GM18519 (cell line): Measurements from ENCODE around the gene STX2.
A peak's percentile ranks its signal among the peaks of the same experiment; 100 is the strongest.
"Not testable (repeated sequence)": the region's sequence is repeated elsewhere in the genome, so short reads cannot be mapped to it uniquely, and the experiment has no call there.

Experiments
- ATAC-seq: cut with Tn5 transposase; IDR thresholded peaks from one replicate; pipeline ENCODE4 v1.9.1; 2021; ENCODE audit warnings: mild to moderate bottlenecking, moderate library complexity; ENCODE audit not compliant: unreplicated experiment, low FRiP score

STX2 gene

DNA sequence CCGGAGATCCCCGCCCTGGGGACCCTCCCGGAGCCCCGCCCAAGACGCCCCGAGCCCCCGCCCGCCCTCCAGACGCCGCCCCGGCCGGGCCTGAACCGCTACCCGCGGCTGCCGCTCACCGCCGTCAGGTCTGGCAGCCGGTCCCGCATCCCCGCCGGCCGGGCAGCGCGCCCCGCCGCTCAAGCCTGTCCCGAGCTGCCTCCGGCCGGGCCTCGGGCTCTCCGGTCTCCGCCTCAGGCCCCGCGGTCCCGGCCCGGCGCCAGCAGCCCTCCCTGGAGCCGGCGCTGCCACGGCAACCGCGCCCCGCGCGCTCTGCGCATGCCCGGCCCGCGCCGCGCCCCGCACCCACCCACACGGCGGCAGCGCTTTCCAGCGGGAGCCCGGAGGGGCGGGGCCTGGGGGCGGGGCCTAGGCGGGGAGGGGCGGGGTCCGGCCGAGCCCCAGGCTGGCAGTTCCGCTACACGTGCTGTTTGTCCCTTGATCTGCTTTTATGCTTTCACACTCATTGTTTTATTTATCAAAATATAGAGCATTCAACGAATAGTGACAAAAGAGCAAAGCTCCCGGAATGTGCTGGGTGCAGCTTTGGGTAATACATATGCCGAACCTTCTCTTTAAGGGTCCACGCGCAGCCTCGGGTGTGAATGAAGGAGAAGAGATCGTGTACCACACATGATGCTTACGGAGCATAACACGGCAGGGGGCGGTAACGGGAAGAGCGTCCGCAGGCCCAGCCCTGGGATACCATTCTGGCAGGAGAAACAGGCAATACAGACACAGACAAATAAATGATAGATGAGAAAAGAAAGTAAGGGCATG is at the start of gene STX2:
TSS of gene STX2 (minus strand) at position 300 of the 819 bp plus-strand sequence. CDS start at position 149, 151 bp downstream.
- ATAC-seq = peak; percentile 81

GRCh38 chr12:130887190-130887589 is 48.1 kb upstream of the STX2 start:
- ATAC-seq = not testable (repeated sequence)

GRCh38 chr12:130881548-130881947 is 42.5 kb upstream of the STX2 start:
- ATAC-seq = no peak

- no peak for ATAC-seq
Observed at GRCh38 chr12:130881046-130881445, 42.0 kb upstream of the STX2 start.

DNA sequence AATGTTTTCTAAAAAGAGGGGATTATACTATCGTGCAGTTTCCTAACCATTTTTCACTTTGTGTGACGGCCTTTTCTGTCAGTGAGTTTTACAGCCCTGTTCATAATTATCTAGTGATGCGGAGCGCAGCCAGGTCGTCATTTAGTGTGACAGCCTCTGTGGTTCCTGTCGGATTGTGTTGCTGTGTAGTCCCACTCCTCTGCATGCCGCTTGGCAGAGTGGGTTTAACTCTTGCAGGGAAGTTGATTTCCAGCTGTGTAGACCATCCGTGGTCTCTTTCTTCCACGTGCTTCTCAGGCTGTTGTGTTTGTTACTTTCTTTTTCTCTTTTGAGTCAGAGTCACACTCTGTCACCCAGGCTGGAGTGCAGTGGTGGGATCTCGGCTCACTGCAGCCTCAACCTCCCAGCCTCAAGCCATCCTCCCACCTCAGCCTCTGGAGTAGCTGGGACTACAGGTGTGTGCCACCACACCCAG is 41.4 kb upstream of the STX2 start:
- ATAC-seq = peak; percentile 38

DNA sequence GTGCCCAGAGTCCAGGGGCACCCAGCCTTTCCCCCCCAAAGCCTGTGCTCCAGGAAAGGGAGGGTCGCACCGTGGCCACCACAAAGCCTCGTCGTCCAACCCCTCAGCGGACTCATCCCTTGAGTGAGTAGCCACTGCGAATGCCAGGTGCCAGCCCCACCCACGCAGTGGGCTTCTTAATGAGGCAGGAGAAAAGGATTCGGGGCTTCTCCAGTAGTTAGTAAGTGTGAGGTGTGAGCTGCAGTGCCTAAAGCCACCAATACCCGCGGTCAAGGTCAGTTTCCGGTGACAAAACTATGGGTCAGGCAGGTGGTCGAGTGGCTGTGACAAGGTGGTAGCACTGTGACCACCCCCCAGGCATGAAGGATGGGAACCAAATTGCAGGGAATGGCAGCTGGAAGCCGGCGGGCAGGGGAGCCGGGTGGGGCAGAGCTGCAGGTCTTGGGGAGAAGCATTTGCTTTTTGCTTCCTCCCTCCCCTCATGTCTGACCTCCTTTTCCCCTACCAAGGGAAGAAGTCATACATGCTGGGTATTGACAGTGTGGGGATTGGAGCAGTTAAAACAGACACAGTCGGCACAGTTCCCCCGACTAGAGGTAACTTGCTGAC is 40.8 kb upstream of the STX2 start:
- no peak for ATAC-seq

- peak; percentile 72 for ATAC-seq
Observed at GRCh38 chr12:130879212-130879686, 40.2 kb upstream of the STX2 start.

DNA sequence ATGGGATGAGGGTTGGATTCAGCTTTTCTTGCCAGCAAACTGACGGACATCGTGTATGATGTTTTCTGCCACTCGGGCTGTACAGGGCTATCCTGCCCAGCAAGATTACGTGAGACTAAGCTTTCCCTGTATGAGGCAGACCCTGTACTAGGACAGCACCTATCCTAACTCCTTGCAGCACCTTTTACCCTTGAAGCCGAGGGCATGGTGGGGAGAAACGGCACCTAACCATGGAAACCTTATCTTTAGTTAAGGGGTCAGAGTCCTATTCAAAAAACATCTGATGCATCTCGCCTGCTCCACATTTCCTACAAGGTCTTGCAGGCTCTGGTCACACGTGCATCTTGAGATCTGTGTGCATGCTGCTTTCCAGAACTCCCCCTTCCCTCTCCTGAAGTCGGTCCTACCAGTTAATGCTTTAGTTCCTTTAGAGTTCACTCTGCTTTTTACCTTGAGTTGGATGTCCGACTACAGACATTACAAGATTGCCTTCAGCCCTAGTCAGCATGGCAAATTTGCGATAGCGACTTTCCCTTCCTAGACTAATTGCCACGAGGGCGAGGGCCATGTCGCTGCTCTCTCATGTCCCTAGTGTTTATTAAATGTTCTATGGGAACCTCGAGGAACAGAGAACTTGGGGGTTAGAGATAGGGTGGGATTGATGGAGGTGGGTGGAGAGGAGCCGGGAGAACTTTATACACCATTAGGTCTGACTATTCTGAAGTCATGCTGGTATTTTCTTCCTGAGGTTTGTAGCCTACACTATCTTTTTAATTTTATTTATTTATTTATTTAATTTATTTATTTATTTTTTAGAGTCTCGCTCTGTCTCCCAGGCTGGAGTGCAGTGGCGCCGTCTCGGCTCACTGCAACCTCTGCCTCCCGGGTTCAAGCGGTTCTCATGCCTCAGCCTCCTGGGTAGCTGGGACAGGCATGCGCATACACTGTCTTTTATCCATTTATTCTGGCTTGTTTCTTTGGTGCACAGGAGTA is 39.4 kb upstream of the STX2 start:
- ATAC-seq = no peak

GRCh38 chr12:130877333-130877732 is 38.3 kb upstream of the STX2 start:
- ATAC-seq = no peak

- ATAC-seq = no peak
Observed at GRCh38 chr12:130876758-130877157, 37.7 kb upstream of the STX2 start.

GRCh38 chr12:130876297-130876696 is 37.2 kb upstream of the STX2 start:
- ATAC-seq = no peak

GRCh38 chr12:130875708-130876107 is 36.7 kb upstream of the STX2 start:
- not testable (repeated sequence) for ATAC-seq

- ATAC-seq = no peak
Observed at GRCh38 chr12:130875193-130875592, 36.1 kb upstream of the STX2 start.

DNA sequence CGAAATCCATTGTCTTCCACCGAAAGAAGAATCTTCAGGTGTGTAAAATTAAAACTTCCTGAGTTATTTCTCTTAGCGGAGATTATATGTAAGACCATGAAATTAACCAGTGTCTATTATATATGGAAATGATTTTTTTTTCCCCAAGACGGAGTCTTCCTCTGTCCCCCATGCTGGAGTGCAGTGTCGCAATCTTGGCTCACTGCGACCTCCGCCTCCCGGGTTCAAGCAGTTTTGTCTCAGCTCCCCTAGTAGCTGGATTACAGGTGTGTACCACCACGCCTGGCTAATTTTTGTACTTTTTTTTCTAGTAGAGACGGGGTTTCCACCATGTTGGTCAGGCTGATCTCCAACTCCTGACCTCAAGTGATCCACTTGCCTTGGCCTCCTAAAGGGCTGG is 35.6 kb upstream of the STX2 start:
- no peak for ATAC-seq

- no peak for ATAC-seq
Observed at GRCh38 chr12:130873825-130874224, 34.8 kb upstream of the STX2 start.

GRCh38 chr12:130873106-130873795 is 34.2 kb upstream of the STX2 start:
- no peak for ATAC-seq

GRCh38 chr12:130872179-130873096 is 33.4 kb upstream of the STX2 start:
- ATAC-seq = no peak

DNA sequence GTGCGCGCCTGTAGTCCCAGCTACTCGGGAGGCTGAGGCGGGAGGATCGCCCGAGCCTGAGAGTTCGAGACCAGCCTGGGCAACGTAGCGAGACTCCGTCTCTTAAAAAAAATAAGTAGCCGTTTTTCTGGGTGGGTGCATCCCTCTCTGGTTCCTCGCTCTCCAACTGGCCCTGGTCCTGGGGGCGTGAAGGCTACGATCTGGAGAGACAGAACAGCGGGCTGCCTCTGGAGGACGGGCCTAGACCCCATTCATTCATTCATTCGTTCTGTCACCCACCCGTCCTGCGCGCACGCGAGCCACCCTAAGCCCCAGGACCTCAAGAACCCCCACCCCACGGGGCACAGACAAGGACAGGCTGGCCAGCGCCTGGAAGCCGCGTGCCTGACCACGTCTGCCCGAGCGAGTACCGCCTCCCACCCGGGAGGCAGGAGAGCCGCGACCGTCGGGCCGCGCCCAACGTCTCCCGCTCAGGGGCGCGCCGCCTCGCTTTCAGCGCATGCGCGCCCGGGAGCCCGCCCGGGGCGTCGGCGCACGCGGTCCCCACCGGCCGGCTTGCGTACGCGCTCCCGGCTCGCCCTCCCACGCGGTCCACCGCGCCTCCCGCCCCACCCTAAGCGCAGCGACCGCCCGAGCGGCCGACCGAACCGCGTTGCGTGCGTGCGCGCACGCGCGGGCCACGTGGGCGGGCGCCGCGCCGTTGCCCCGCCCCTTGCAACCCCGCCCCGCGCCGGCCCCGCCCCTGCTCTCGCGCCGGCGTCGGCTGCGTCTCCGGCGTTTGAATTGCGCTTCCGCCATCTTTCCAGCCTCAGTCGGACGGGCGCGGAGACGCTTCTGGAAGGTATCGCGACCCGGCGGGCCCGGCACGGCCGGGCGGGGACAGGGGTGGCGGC is 32.5 kb upstream of the STX2 start, which contains the start of gene RAN:
TSS of gene RAN (plus strand) at position 781 of the 893 bp plus-strand sequence. CDS start 528 bp downstream, outside the sequence.
- peak; percentile 66 for ATAC-seq
